Activated CD4-positive, alpha-beta T cell treated with anti-CD3 and anti-CD28 coated beads for 48 hours (primary cell): ENCODE results near the gene SPCS2.
"Not testable (repeated sequence)": the region's sequence is repeated elsewhere in the genome, so short reads cannot be mapped to it uniquely, and the experiment has no call there.

ENCODE experiments used
- DNase-seq: peaks from one replicate; pipeline ENCODE4 v3.0.0-alpha.2; 2020

The SPCS2 gene

GRCh38 chr11:74950374-74950969 lies 1.4 kb downstream of the SPCS2 start:
- no peak for DNase-seq

GRCh38 chr11:74951226-74951625 lies 2.2 kb downstream of the SPCS2 start:
- DNase-seq: no peak

- DNase-seq: no peak
These were observed 3.7 kb downstream of the SPCS2 start for GRCh38 chr11:74952752-74953151.

GRCh38 chr11:74953451-74953850 lies 4.4 kb downstream of the SPCS2 start:
- no peak for DNase-seq

GRCh38 chr11:74954199-74954598 lies 5.1 kb downstream of the SPCS2 start:
- DNase-seq: no peak

- no peak for DNase-seq
These were observed 7.4 kb downstream of the SPCS2 start for GRCh38 chr11:74956397-74957015.

GRCh38 chr11:74957937-74958629 lies 9.0 kb downstream of the SPCS2 start:
- DNase-seq: no peak

- not testable (repeated sequence) for DNase-seq
These were observed 11.1 kb downstream of the SPCS2 start for GRCh38 chr11:74960128-74960527.

- DNase-seq: no peak
These were observed 17.6 kb downstream of the SPCS2 start for GRCh38 chr11:74966651-74967050.

- DNase-seq: no peak
These were observed 21.9 kb downstream of the SPCS2 start for GRCh38 chr11:74970852-74971395.

GRCh38 chr11:74971424-74971823 lies 22.4 kb downstream of the SPCS2 start:
- no peak for DNase-seq

GRCh38 chr11:74978041-74978440 lies 29.0 kb downstream of the SPCS2 start:
- no peak for DNase-seq

- no peak for DNase-seq
These were observed 31.6 kb downstream of the SPCS2 start for GRCh38 chr11:74980634-74981033.

- no peak for DNase-seq
These were observed 32.8 kb downstream of the SPCS2 start for GRCh38 chr11:74981888-74982287.

GRCh38 chr11:74984070-74984469 lies 35.0 kb downstream of the SPCS2 start:
- DNase-seq: no peak

GRCh38 chr11:74984730-74985129 lies 35.7 kb downstream of the SPCS2 start:
- no peak for DNase-seq

- peak; percentile 88 for DNase-seq
These were observed 39.6 kb downstream of the SPCS2 start, which contains the start of gene NEU3 for GRCh38 chr11:74988541-74989259. TSS of gene NEU3 (plus strand) at chr11:74988933. CDS start at chr11:74989061, 128 bp downstream.

GRCh38 chr11:74989260-74989638 lies 40.2 kb downstream of the SPCS2 start:
- DNase-seq: peak; percentile 3

- DNase-seq: not testable (repeated sequence)
These were observed 41.1 kb downstream of the SPCS2 start for GRCh38 chr11:74990150-74990549.

- no peak for DNase-seq
These were observed 41.9 kb downstream of the SPCS2 start for GRCh38 chr11:74990941-74991340.

GRCh38 chr11:74992852-74993251 lies 43.8 kb downstream of the SPCS2 start:
- no peak for DNase-seq

GRCh38 chr11:75000975-75001354 lies 51.9 kb downstream of the SPCS2 start:
- no peak for DNase-seq

GRCh38 chr11:75001686-75002085 lies 52.6 kb downstream of the SPCS2 start:
- no peak for DNase-seq
